Liver (tissue), 9 donors: ENCODE data around the gene PCDHGA12. TPM values are rescaled to one million over a fixed set of nuclear protein-coding genes. Genes with fewer than 3 reads are reported as not detected.
A peak's percentile ranks its signal among the peaks of the same experiment; 100 is the strongest.

Source experiments
- DNase-seq: peaks from one replicate; pipeline ENCODE4 v3.0.0-alpha.2; 2017; ENCODE audit warnings: low spot score
- H3K27ac ChIP-seq, 2 donors: one replicate each; pipeline ENCODE4 v1.7.0; 2013; ENCODE audit warnings: inconsistent platforms in 2 of 2, low read length in 2 of 2, control low read depth in 1 of 2, low read depth in 1 of 2, mild to moderate bottlenecking in 1 of 2
- H3K27me3 ChIP-seq, 4 donors: one replicate each; pipeline versions ENCODE4 v1.6.1 to v1.7.0; 2013; ENCODE audit warnings: low read length in 3 of 4, inconsistent platforms in 1 of 4, mild to moderate bottlenecking in 1 of 4, moderate library complexity in 1 of 4; ENCODE audit not compliant: control insufficient read depth in 4 of 4, insufficient read depth in 4 of 4
- H3K36me3 ChIP-seq, 4 donors: one replicate each; pipeline versions ENCODE4 v1.6.1 to v1.7.0; 2013; ENCODE audit warnings: low read length in 3 of 4, mild to moderate bottlenecking in 3 of 4, low read depth in 1 of 4, moderate library complexity in 1 of 4; ENCODE audit not compliant: control insufficient read depth in 4 of 4, insufficient read depth in 3 of 4
- H3K4me1 ChIP-seq, 4 donors: one replicate each; pipeline versions ENCODE4 v1.6.1 to v1.7.0; 2013; ENCODE audit warnings: low read length in 3 of 4, mild to moderate bottlenecking in 3 of 4, moderate library complexity in 1 of 4; ENCODE audit not compliant: control insufficient read depth in 4 of 4, insufficient read depth in 4 of 4
- H3K4me3 ChIP-seq, 3 donors: one replicate each; pipeline versions ENCODE4 v1.6.1 to v1.7.0; 2013; ENCODE audit warnings: low read length in 3 of 3, control low read depth in 1 of 3, low read depth in 1 of 3, mild to moderate bottlenecking in 1 of 3
- H3K9ac ChIP-seq, 2 donors: one replicate each; pipeline ENCODE4 v1.7.0; 2013; ENCODE audit warnings: low read length in 2 of 2, mild to moderate bottlenecking in 2 of 2, moderate library complexity in 2 of 2, control low read depth in 1 of 2, low read depth in 1 of 2
- H3K9me3 ChIP-seq, 4 donors: one replicate each; pipeline versions ENCODE4 v1.6.1 to v1.7.0; 2013; ENCODE audit warnings: low read length in 3 of 4; ENCODE audit not compliant: control insufficient read depth in 4 of 4
- EGR1 ChIP-seq, 2 donors: IDR thresholded peaks; 2 replicates each; pipeline ENCODE4 v1.6.1; 2016 to 2018; ENCODE audit warnings: antibody characterized with exemption in 2 of 2, low read depth in 2 of 2
- FOXA1 ChIP-seq: IDR thresholded peaks from 2 replicates; pipeline ENCODE4 v1.6.1; 2016; ENCODE audit warnings: antibody characterized with exemption
- FOXA2 ChIP-seq: IDR thresholded peaks from 2 replicates; pipeline ENCODE4 v1.6.1; 2016; ENCODE audit warnings: antibody characterized with exemption
- GABPA ChIP-seq, 2 donors: IDR thresholded peaks in 1 of 2; conservative IDR thresholded peaks in 1 of 2; 2 replicates each; pipeline ENCODE4 v1.6.1; 2016; ENCODE audit warnings: antibody characterized with exemption in 2 of 2, mild to moderate bottlenecking in 1 of 2, moderate library complexity in 1 of 2
- HNF4A ChIP-seq, 2 donors: conservative IDR thresholded peaks; 2 replicates each; pipeline ENCODE4 v1.6.1; 2016; ENCODE audit warnings: antibody characterized with exemption in 2 of 2, mild to moderate bottlenecking in 2 of 2
- HNF4G ChIP-seq: IDR thresholded peaks from 2 replicates; pipeline ENCODE4 v1.6.1; 2016; ENCODE audit warnings: antibody characterized with exemption
- JUND ChIP-seq, 2 donors: IDR thresholded peaks; 2 replicates each; pipeline ENCODE4 v1.6.1; 2016; ENCODE audit warnings: antibody characterized with exemption in 2 of 2
- RAD21 ChIP-seq, 2 donors: IDR thresholded peaks; 2 replicates each; pipeline ENCODE4 v1.6.1; 2016; ENCODE audit warnings: antibody characterized with exemption in 2 of 2, mild to moderate bottlenecking in 2 of 2
- RXRA ChIP-seq, 2 donors: IDR thresholded peaks; 2 replicates each; pipeline ENCODE4 v1.6.1; 2017 to 2018; ENCODE audit warnings: antibody characterized with exemption in 2 of 2, mild to moderate bottlenecking in 1 of 2
- SP1 ChIP-seq: IDR thresholded peaks from 2 replicates; pipeline ENCODE4 v1.6.1; 2018; ENCODE audit warnings: antibody characterized with exemption, mild to moderate bottlenecking
- YY1 ChIP-seq: IDR thresholded peaks from 2 replicates; pipeline ENCODE4 v1.6.1; 2016; ENCODE audit warnings: antibody characterized with exemption, mild to moderate bottlenecking
- WGBS: extraction: QIAGEN DNeasy Blood & Tissue Kit; methylation state at CpG from one replicate; pipeline ENCODE4 v1.1.7; 2013; 5-methylcytosine and 5-hydroxymethylcytosine counted together
- polyA plus RNA-seq, 2 donors: library from polyadenylated mRNA; stranded (reverse) in 1 of 2; unstranded in 1 of 2; fragments of 200-250 nt in 1 of 2; fragments of >200 nt in 1 of 2; fragmentation: Nextera tagmentation in 1 of 2; extraction: Ambion mirVana in 1 of 2; gene quantifications; one replicate each; pipeline versions ENCODE4 v1.2.1 to v1.2.3, GENCODE V29; 2013 to 2015
- total RNA-seq, 2 donors: library from RNA; depleted of rRNA; stranded (reverse); fragments of >200 nt; gene quantifications; one replicate each; pipeline ENCODE4 v1.2.3, GENCODE V29; 2014
- TF ChIP-seq, protein P1 (sequence below): fragments of 150-350 bp; IDR thresholded peaks from 2 replicates; pipeline ENCODE4 v1.5.1; 2017; ENCODE audit warnings: improper control_type of control experiment, low read depth, low read length; ENCODE audit not compliant: missing input control
- TF ChIP-seq, protein P2 (sequence below): IDR thresholded peaks from 2 replicates; pipeline ENCODE4 v1.6.1; 2016; ENCODE audit warnings: antibody characterized with exemption, mild to moderate bottlenecking
- TF ChIP-seq, protein P3 (sequence below): IDR thresholded peaks from 2 replicates; pipeline ENCODE4 v1.6.1; 2016; ENCODE audit warnings: antibody characterized with exemption
- TF ChIP-seq, protein P4 (sequence below): IDR thresholded peaks from 2 replicates; pipeline ENCODE4 v1.6.1; 2016; ENCODE audit warnings: antibody characterized with exemption
- TF ChIP-seq, protein P5 (sequence below): IDR thresholded peaks from 2 replicates; pipeline ENCODE4 v1.6.1; 2016; ENCODE audit warnings: antibody characterized with exemption
- donor health status: healthy.
- donor health status: healthy.
- donor health status: healthy.
- donor health status: healthy.
- donor health status: healthy.

Gene PCDHGA12
- total and polyA plus RNA-seq, 4 donors = 0.37 to 1.9 (median 0.56) TPM

DNA sequence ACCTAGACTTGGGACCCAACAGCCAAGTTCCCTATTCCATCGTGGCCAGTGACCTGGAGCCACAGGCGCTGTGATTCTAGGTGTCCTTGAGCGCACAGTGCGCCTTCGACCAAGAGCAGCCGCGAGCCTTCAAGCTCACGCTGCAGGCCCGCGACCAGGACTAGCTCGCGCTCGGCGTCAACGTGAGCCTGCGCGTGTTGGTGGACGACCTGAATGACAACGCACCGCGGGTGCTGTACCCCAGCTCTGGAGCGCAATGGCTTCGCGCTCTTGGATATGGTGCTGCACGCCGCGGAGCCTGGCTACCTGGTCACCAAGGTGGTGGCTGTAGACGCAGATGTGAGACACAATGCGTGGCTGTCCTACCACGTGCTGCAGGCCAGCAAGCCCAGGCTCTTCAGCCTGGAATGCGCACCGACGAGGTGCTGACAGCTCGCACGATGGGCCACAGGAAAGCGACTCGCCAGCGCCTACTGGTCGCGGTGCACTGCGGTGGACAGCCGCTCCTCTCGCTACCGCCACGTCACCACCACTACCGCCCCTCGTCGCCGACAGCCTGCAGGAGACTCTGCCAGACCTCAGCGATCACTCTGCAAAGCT, 11.4 kb downstream of the PCDHGA12 start:
- DNase-seq = no peak
- 47% methylated on average over 50 of the region's 50 CpGs for WGBS
- Histone ChIP-seq H3K36me3 (peaks cover 0 to 2% (median 0%) of the 10 kb centered on the region in 4 donors), H3K9me3 (peaks cover 8 to 24% (median 11%) of the 10 kb centered on the region in 4 donors), H3K9ac (no peak overlapping the region), H3K4me1 (no peaks in the 10 kb centered on the region), H3K4me3 (peak overlapping the region in 2 of 3 donors; percentile 10 to 38), H3K27me3 (no peaks in the 10 kb centered on the region), H3K27ac (no peak overlapping the region)
- TF ChIP-seq, protein P1, sequence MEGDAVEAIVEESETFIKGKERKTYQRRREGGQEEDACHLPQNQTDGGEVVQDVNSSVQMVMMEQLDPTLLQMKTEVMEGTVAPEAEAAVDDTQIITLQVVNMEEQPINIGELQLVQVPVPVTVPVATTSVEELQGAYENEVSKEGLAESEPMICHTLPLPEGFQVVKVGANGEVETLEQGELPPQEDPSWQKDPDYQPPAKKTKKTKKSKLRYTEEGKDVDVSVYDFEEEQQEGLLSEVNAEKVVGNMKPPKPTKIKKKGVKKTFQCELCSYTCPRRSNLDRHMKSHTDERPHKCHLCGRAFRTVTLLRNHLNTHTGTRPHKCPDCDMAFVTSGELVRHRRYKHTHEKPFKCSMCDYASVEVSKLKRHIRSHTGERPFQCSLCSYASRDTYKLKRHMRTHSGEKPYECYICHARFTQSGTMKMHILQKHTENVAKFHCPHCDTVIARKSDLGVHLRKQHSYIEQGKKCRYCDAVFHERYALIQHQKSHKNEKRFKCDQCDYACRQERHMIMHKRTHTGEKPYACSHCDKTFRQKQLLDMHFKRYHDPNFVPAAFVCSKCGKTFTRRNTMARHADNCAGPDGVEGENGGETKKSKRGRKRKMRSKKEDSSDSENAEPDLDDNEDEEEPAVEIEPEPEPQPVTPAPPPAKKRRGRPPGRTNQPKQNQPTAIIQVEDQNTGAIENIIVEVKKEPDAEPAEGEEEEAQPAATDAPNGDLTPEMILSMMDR = no peak
- TF ChIP-seq, protein P2, sequence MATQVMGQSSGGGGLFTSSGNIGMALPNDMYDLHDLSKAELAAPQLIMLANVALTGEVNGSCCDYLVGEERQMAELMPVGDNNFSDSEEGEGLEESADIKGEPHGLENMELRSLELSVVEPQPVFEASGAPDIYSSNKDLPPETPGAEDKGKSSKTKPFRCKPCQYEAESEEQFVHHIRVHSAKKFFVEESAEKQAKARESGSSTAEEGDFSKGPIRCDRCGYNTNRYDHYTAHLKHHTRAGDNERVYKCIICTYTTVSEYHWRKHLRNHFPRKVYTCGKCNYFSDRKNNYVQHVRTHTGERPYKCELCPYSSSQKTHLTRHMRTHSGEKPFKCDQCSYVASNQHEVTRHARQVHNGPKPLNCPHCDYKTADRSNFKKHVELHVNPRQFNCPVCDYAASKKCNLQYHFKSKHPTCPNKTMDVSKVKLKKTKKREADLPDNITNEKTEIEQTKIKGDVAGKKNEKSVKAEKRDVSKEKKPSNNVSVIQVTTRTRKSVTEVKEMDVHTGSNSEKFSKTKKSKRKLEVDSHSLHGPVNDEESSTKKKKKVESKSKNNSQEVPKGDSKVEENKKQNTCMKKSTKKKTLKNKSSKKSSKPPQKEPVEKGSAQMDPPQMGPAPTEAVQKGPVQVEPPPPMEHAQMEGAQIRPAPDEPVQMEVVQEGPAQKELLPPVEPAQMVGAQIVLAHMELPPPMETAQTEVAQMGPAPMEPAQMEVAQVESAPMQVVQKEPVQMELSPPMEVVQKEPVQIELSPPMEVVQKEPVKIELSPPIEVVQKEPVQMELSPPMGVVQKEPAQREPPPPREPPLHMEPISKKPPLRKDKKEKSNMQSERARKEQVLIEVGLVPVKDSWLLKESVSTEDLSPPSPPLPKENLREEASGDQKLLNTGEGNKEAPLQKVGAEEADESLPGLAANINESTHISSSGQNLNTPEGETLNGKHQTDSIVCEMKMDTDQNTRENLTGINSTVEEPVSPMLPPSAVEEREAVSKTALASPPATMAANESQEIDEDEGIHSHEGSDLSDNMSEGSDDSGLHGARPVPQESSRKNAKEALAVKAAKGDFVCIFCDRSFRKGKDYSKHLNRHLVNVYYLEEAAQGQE = no peak
- TF ChIP-seq HNF4G (no peak), RXRA (IDR thresholded peaks at IDR 0.05) (no peak), GABPA (IDR thresholded peaks at IDR 0.05 in 1 of 2, conservative IDR thresholded peaks at IDR 0.05 in 1 of 2) (no peak), FOXA1 (no peak), YY1 (no peak), SP1 (no peak), JUND (IDR thresholded peaks at IDR 0.05) (no peak), RAD21 (IDR thresholded peaks at IDR 0.05) (no peak), FOXA2 (no peak), HNF4A (conservative IDR thresholded peaks at IDR 0.05) (no peak), EGR1 (IDR thresholded peaks at IDR 0.05; ENCODE audit: low read depth in 2 of 2) (no peak)
- TF ChIP-seq, protein P3, sequence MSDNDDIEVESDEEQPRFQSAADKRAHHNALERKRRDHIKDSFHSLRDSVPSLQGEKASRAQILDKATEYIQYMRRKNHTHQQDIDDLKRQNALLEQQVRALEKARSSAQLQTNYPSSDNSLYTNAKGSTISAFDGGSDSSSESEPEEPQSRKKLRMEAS = no peak
- TF ChIP-seq, protein P4, sequence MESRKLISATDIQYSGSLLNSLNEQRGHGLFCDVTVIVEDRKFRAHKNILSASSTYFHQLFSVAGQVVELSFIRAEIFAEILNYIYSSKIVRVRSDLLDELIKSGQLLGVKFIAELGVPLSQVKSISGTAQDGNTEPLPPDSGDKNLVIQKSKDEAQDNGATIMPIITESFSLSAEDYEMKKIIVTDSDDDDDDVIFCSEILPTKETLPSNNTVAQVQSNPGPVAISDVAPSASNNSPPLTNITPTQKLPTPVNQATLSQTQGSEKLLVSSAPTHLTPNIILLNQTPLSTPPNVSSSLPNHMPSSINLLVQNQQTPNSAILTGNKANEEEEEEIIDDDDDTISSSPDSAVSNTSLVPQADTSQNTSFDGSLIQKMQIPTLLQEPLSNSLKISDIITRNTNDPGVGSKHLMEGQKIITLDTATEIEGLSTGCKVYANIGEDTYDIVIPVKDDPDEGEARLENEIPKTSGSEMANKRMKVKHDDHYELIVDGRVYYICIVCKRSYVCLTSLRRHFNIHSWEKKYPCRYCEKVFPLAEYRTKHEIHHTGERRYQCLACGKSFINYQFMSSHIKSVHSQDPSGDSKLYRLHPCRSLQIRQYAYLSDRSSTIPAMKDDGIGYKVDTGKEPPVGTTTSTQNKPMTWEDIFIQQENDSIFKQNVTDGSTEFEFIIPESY = no peak
- TF ChIP-seq, protein P5, sequence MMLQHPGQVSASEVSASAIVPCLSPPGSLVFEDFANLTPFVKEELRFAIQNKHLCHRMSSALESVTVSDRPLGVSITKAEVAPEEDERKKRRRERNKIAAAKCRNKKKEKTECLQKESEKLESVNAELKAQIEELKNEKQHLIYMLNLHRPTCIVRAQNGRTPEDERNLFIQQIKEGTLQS = no peak
